H1 (cell line): ENCODE data around the gene CEBPZ. TPM values are rescaled to one million over a fixed set of nuclear protein-coding genes. Genes with fewer than 3 reads are reported as not detected.

Experiments
- BCL11A ChIP-seq, 2 experiments: IDR thresholded peaks; one replicate each; pipeline ENCODE4 v1.6.1; 2011; ENCODE audit warnings: low read depth in 2 of 2, low read length in 2 of 2, mild to moderate bottlenecking in 2 of 2
- CHD7 ChIP-seq: fragments of 300-600 bp; sonication (generic); IDR thresholded peaks from 2 replicates; pipeline ENCODE4 v1.7.1; 2012; ENCODE audit warnings: low read length, moderate library complexity, mild to moderate bottlenecking, inconsistent platforms; ENCODE audit not compliant: insufficient replicate concordance
- E2F6 ChIP-seq: IDR thresholded peaks from 2 replicates; pipeline ENCODE4 v1.6.1; 2012; ENCODE audit warnings: inconsistent platforms
- POLR2AphosphoS5 ChIP-seq: IDR thresholded peaks from 2 replicates; pipeline ENCODE4 v1.6.1; 2011; ENCODE audit warnings: low read depth, low read length
- polyA plus RNA-seq, 7 experiments: library from polyadenylated mRNA; depleted of rRNA in 3 of 7; stranded (reverse) in 5 of 7; unstranded in 2 of 7; fragments of >200 nt in 5 of 7; fragments of 200-250 nt in 2 of 7; gene quantifications; 1 replicate in 5 of 7; 2 replicates in 1 of 7; 4 replicates in 1 of 7; pipeline versions ENCODE4 v1.2.1 to v1.2.3, GENCODE V29; 2011 to 2013; ENCODE audit warnings: missing spikeins in 2 of 7, mixed read lengths in 2 of 7
- total RNA-seq: library from RNA; stranded (reverse); fragmentation: NEBNext Ultra II Directional; extraction: Animal tissue kit (Norgen Biotek cat#: 25700); gene quantifications from 2 replicates; pipeline ENCODE4 v1.2.1, GENCODE V29; 2021

The CEBPZ gene
- total and polyA plus RNA-seq, 2 of the 8 experiments (the other 6 are each of a cell fraction or from before 2014, with no cell fraction given) = 19.1 to 201 TPM

GRCh38 chr2:37205689-37206341, 25.6 kb downstream of the CEBPZ start (continued):
- TF ChIP-seq CHD7 = peak; percentile 93
- TF ChIP-seq POLR2AphosphoS5 = peak; percentile 96
- TF ChIP-seq BCL11A (IDR thresholded peaks at IDR 0.05; ENCODE audit: low read depth in 2 of 2, low read length in 2 of 2) = no peak
- peak; percentile 86 for TF ChIP-seq E2F6
- TF ChIP-seq, all 59 proteins: peak for 13
